Amniotic stem cell (primary cell): ENCODE measurements around the gene VPS13A.
A peak's percentile ranks its signal among the peaks of the same experiment; 100 is the strongest.
"Not testable (repeated sequence)": the region's sequence is repeated elsewhere in the genome, so short reads cannot be mapped to it uniquely, and the experiment has no call there.

Source experiments
- DNase-seq: peaks from one replicate; lab custom pipeline; 2025; lab: John Stamatoyannopoulos, UW

Gene VPS13A

GRCh38 chr9:77188242-77188641 lies 10.9 kb downstream of the VPS13A start:
- DNase-seq, result no peak

- no peak for DNase-seq
Observed at GRCh38 chr9:77194423-77194822, 17.1 kb downstream of the VPS13A start.

GRCh38 chr9:77210116-77210515 lies 32.8 kb downstream of the VPS13A start:
- no peak for DNase-seq

GRCh38 chr9:77211561-77211960 lies 34.2 kb downstream of the VPS13A start:
- no peak for DNase-seq

GRCh38 chr9:77212801-77213200 lies 35.5 kb downstream of the VPS13A start:
- no peak for DNase-seq

- DNase-seq, result no peak
Observed at GRCh38 chr9:77215874-77216273, 38.5 kb downstream of the VPS13A start.

- DNase-seq, result no peak
Observed at GRCh38 chr9:77218612-77219011, 41.3 kb downstream of the VPS13A start.

GRCh38 chr9:77221431-77221830 lies 44.1 kb downstream of the VPS13A start:
- no peak for DNase-seq

- DNase-seq, result no peak
Observed at GRCh38 chr9:77224746-77225312, 47.5 kb downstream of the VPS13A start.

GRCh38 chr9:77236693-77237092 lies 59.4 kb downstream of the VPS13A start:
- no peak for DNase-seq

GRCh38 chr9:77237896-77238295 lies 60.6 kb downstream of the VPS13A start:
- no peak for DNase-seq

GRCh38 chr9:77251050-77251449 lies 73.7 kb downstream of the VPS13A start:
- DNase-seq, result no peak

- DNase-seq, result no peak
Observed at GRCh38 chr9:77257275-77257674, 79.9 kb downstream of the VPS13A start.

GRCh38 chr9:77261605-77262004 lies 84.3 kb downstream of the VPS13A start:
- DNase-seq, result no peak

GRCh38 chr9:77267762-77268161 lies 90.4 kb downstream of the VPS13A start:
- DNase-seq, result not testable (repeated sequence)

- no peak for DNase-seq
Observed at GRCh38 chr9:77271023-77271690, 93.8 kb downstream of the VPS13A start.

GRCh38 chr9:77276799-77277198 lies 99.5 kb downstream of the VPS13A start:
- DNase-seq, result no peak

- DNase-seq, result no peak
Observed at GRCh38 chr9:77277719-77278118, 100.4 kb downstream of the VPS13A start.

GRCh38 chr9:77283991-77284390 lies 106.7 kb downstream of the VPS13A start:
- no peak for DNase-seq

GRCh38 chr9:77284616-77285015 lies 107.3 kb downstream of the VPS13A start:
- no peak for DNase-seq

- no peak for DNase-seq
Observed at GRCh38 chr9:77290373-77290772, 113.0 kb downstream of the VPS13A start.

GRCh38 chr9:77291714-77292113 lies 114.4 kb downstream of the VPS13A start:
- peak; percentile 0 for DNase-seq

GRCh38 chr9:77293949-77294348 lies 116.6 kb downstream of the VPS13A start:
- DNase-seq, result no peak

GRCh38 chr9:77304543-77304942 lies 127.2 kb downstream of the VPS13A start:
- DNase-seq, result no peak
